T-helper 1 cell treated with Interleukin-12 subunit alpha and Interleukin-12 subunit beta and Interleukin-4 antibody, amounts not matched to agents 30 μg/mL and 1 μg/mL, for 36 hours (primary cell): Measurements from ENCODE around the gene PLA2G12A.
A peak's percentile ranks its signal among the peaks of the same experiment; 100 is the strongest.

Experiments used
- H3K27ac Mint-ChIP-seq: one replicate; pipeline ENCODE4 v1.8.0; 2021; ENCODE audit warnings: mild to moderate bottlenecking, mixed read lengths
- H3K27me3 Mint-ChIP-seq: one replicate; pipeline ENCODE4 v1.8.0; 2021; ENCODE audit warnings: low read depth, mixed read lengths
- H3K36me3 Mint-ChIP-seq: one replicate; pipeline ENCODE4 v1.8.0; 2021; ENCODE audit warnings: low read depth, mixed read lengths
- H3K4me1 Mint-ChIP-seq: one replicate; pipeline ENCODE4 v1.8.0; 2021; ENCODE audit warnings: low read depth, mixed read lengths
- H3K4me3 Mint-ChIP-seq: one replicate; pipeline ENCODE4 v1.8.0; 2021; ENCODE audit warnings: mild to moderate bottlenecking, moderate library complexity, mixed read lengths
- H3K9me3 Mint-ChIP-seq: one replicate; pipeline ENCODE4 v1.8.0; 2021; ENCODE audit warnings: mixed read lengths

PLA2G12A gene

GRCh38 chr4:109738104-109738872 is 8.4 kb upstream of the PLA2G12A start:
- H3K27ac Mint-ChIP-seq, result no peak overlapping the region
- H3K9me3 Mint-ChIP-seq, result no peaks in the 10 kb centered on the region
- H3K36me3 Mint-ChIP-seq, result no peaks in the 10 kb centered on the region
- H3K27me3 Mint-ChIP-seq, result peaks cover 26% of the 10 kb centered on the region
- H3K4me1 Mint-ChIP-seq, result peaks cover 2% of the 10 kb centered on the region
- no peak overlapping the region for H3K4me3 Mint-ChIP-seq

DNA sequence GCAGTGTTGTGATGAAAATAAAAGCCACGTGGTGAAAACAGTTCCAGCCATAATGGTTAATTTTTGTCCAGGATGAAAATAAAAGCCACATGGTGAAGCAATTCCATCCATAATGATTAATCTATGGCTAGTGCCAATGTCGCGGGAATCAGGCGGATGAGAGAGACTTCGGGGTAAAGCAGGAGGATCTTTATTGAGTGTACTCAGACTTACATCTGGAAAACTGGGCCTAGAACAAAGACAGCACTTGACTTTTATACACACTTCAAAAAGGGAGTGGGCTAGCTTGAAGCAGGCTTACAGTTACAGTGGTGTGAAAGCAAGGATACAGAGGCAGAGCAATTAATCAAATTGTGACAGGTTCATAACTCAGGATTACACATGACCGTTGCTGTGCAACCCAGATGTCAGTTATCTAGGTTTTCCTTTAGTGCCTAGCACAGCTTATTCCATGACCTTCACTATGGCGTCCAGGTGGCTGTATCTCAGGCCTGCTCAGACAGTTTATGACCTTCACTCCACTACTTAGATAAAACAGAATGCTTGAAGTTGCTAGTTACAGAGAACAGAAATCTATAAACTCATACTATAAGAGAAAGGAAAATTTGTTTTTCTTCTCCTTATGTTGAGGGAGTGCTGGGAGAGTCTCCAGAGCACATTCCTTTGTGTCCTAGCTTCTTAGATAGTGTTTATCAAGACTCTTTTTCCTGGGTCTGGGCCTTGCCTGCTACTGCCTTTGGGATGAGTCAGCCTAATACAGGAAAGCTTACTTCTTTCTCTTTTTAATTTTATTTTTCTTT is 5.9 kb upstream of the PLA2G12A start:
- H3K9me3 Mint-ChIP-seq, result no peaks in the 10 kb centered on the region
- peaks cover 11% of the 10 kb centered on the region for H3K27me3 Mint-ChIP-seq
- H3K27ac Mint-ChIP-seq, result no peak overlapping the region
- H3K36me3 Mint-ChIP-seq, result no peaks in the 10 kb centered on the region
- no peak overlapping the region for H3K4me3 Mint-ChIP-seq
- H3K4me1 Mint-ChIP-seq, result peaks cover 3% of the 10 kb centered on the region

DNA sequence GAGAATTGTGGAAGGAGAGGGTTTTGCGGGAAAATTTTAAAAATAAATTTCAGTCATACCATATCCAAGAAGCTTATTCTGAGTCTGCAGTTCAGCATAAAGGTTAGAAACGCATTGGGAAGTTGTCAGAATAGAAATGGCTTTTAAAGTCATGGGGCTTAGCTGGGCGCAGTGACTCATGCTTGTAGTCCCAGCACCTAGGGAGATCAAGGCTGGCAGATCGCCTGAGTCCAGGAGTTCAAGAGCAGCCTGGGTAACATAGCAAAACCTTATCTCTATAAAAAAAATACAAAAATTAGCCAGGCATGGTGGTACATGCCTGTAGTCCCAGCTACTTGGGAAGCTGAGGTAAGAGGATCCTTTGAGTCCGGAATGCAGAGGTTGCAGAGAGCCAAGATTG is 3.9 kb upstream of the PLA2G12A start:
- no peaks in the 10 kb centered on the region for H3K9me3 Mint-ChIP-seq
- no peak overlapping the region for H3K4me3 Mint-ChIP-seq
- no peak overlapping the region for H3K27ac Mint-ChIP-seq
- H3K27me3 Mint-ChIP-seq, result no peaks in the 10 kb centered on the region
- H3K4me1 Mint-ChIP-seq, result peaks cover 12% of the 10 kb centered on the region
- no peaks in the 10 kb centered on the region for H3K36me3 Mint-ChIP-seq

GRCh38 chr4:109730619-109731545 is 1.0 kb upstream of the PLA2G12A start:
- peak overlapping the region; percentile 78 for H3K4me3 Mint-ChIP-seq
- H3K27me3 Mint-ChIP-seq, result no peaks in the 10 kb centered on the region
- no peaks in the 10 kb centered on the region for H3K9me3 Mint-ChIP-seq
- H3K36me3 Mint-ChIP-seq, result peaks cover 6% of the 10 kb centered on the region
- H3K4me1 Mint-ChIP-seq, result peaks cover 18% of the 10 kb centered on the region
- H3K27ac Mint-ChIP-seq, result peak overlapping the region; percentile 50

- H3K4me3 Mint-ChIP-seq, result peak overlapping the region; percentile 84
- H3K9me3 Mint-ChIP-seq, result no peaks in the 10 kb centered on the region
- no peaks in the 10 kb centered on the region for H3K27me3 Mint-ChIP-seq
- H3K27ac Mint-ChIP-seq, result peak overlapping the region; percentile 45
- H3K4me1 Mint-ChIP-seq, result peaks cover 18% of the 10 kb centered on the region
- peaks cover 6% of the 10 kb centered on the region for H3K36me3 Mint-ChIP-seq
These were observed 653 bp downstream of the PLA2G12A start for GRCh38 chr4:109729117-109729717.

- H3K27me3 Mint-ChIP-seq, result no peaks in the 10 kb centered on the region
- H3K9me3 Mint-ChIP-seq, result no peaks in the 10 kb centered on the region
- H3K27ac Mint-ChIP-seq, result no peak overlapping the region
- peaks cover 6% of the 10 kb centered on the region for H3K36me3 Mint-ChIP-seq
- H3K4me1 Mint-ChIP-seq, result peaks cover 18% of the 10 kb centered on the region
- peak overlapping the region; percentile 84 for H3K4me3 Mint-ChIP-seq
These were observed 1.5 kb downstream of the PLA2G12A start for GRCh38 chr4:109728385-109728784.

DNA sequence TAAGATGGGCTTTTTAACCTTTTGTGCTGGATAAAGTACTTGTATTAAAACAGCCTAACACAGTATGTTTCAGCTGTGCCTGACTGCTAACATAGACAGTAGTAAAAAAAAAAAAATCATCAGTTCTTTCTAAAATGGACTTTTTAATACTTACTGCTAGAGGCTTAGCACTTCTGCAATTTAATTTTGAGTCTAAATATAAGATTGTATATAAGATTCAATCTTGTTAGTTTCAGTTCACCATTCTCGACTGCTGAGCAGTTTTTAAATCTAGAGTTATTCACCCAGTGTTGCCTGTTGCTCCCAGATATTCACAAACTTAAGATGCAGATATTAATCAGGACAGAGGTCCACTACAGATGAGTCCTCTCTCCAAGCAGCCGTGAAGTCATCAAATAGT is 6.8 kb downstream of the PLA2G12A start:
- Mint-ChIP-seq H3K36me3 (peaks cover 12% of the 10 kb centered on the region), H3K27ac (no peak overlapping the region), H3K27me3 (no peaks in the 10 kb centered on the region), H3K4me3 (no peak overlapping the region), H3K4me1 (peaks cover 4% of the 10 kb centered on the region), H3K9me3 (no peaks in the 10 kb centered on the region)

- Mint-ChIP-seq H3K27ac (no peak overlapping the region), H3K4me1 (no peaks in the 10 kb centered on the region), H3K27me3 (no peaks in the 10 kb centered on the region)
These were observed 7.5 kb downstream of the PLA2G12A start for GRCh38 chr4:109722357-109722756.

GRCh38 chr4:109721033-109721432 is 8.8 kb downstream of the PLA2G12A start:
- Mint-ChIP-seq H3K36me3 (peaks cover 18% of the 10 kb centered on the region), H3K9me3 (no peaks in the 10 kb centered on the region), H3K4me1 (no peaks in the 10 kb centered on the region), H3K4me3 (no peak overlapping the region), H3K27me3 (no peaks in the 10 kb centered on the region), H3K27ac (no peak overlapping the region)

More at GRCh38 chr4:109722357-109722756, 7.5 kb downstream of the PLA2G12A start:
- Mint-ChIP-seq H3K4me3 (no peak overlapping the region), H3K9me3 (no peaks in the 10 kb centered on the region), H3K36me3 (peaks cover 11% of the 10 kb centered on the region)

- no peak overlapping the region for H3K27ac Mint-ChIP-seq
- no peaks in the 10 kb centered on the region for H3K4me1 Mint-ChIP-seq
- no peaks in the 10 kb centered on the region for H3K27me3 Mint-ChIP-seq
- H3K4me3 Mint-ChIP-seq, result no peak overlapping the region
- peaks cover 18% of the 10 kb centered on the region for H3K36me3 Mint-ChIP-seq
- H3K9me3 Mint-ChIP-seq, result no peaks in the 10 kb centered on the region
These were observed 10.3 kb downstream of the PLA2G12A start for GRCh38 chr4:109719604-109720003.

DNA sequence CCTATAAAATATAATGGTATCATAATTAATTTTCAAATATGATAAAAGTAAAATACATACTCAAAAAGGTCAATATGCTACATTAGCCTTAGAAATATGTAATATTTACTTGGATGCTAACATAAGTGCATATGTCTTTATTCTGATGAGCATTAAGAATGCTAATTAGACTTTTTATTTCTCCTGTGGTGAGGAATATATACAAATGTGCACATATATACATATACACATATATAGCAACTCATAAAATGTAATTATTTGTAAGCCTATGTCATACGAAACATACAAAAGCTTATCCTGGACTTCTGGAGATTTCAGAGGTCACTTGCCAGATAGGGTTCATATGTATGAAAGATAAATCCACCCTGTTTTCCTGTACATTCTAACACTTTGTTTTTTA is 11.1 kb downstream of the PLA2G12A start:
- H3K9me3 Mint-ChIP-seq, result no peaks in the 10 kb centered on the region
- no peaks in the 10 kb centered on the region for H3K27me3 Mint-ChIP-seq
- H3K27ac Mint-ChIP-seq, result no peak overlapping the region
- no peaks in the 10 kb centered on the region for H3K4me1 Mint-ChIP-seq
- H3K36me3 Mint-ChIP-seq, result peaks cover 21% of the 10 kb centered on the region
- H3K4me3 Mint-ChIP-seq, result no peak overlapping the region

GRCh38 chr4:109713500-109713899 is 16.4 kb downstream of the PLA2G12A start:
- no peak overlapping the region for H3K27ac Mint-ChIP-seq
- peaks cover 16% of the 10 kb centered on the region for H3K36me3 Mint-ChIP-seq
- no peak overlapping the region for H3K4me3 Mint-ChIP-seq
- H3K4me1 Mint-ChIP-seq, result no peaks in the 10 kb centered on the region
- no peaks in the 10 kb centered on the region for H3K27me3 Mint-ChIP-seq
- H3K9me3 Mint-ChIP-seq, result no peaks in the 10 kb centered on the region

- H3K27ac Mint-ChIP-seq, result no peak overlapping the region
- no peaks in the 10 kb centered on the region for H3K27me3 Mint-ChIP-seq
- H3K4me3 Mint-ChIP-seq, result no peak overlapping the region
- H3K36me3 Mint-ChIP-seq, result peaks cover 9% of the 10 kb centered on the region
- no peaks in the 10 kb centered on the region for H3K9me3 Mint-ChIP-seq
- H3K4me1 Mint-ChIP-seq, result peaks cover 7% of the 10 kb centered on the region
These were observed 20.9 kb downstream of the PLA2G12A start for GRCh38 chr4:109708990-109709389.

DNA sequence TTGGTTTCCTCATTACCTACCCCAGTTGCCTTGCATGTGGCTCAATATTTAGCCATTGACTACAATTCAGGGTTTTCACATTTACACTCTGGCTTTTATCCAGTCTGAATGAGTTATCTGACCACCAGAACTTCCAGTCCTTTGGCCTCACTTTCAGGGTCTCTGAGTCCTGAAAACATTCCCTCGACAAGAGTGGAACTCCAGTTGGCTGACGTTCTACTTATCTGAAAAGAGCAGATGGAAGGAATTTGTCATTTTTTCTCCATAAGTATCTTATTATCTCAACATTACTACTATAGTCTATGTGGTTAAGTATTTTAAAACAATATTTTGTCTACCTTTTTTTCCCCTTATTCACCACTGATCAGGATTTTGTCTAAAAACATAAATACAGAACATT is 21.4 kb downstream of the PLA2G12A start:
- peaks cover 9% of the 10 kb centered on the region for H3K36me3 Mint-ChIP-seq
- H3K9me3 Mint-ChIP-seq, result no peaks in the 10 kb centered on the region
- no peak overlapping the region for H3K4me3 Mint-ChIP-seq
- peaks cover 13% of the 10 kb centered on the region for H3K4me1 Mint-ChIP-seq
- H3K27me3 Mint-ChIP-seq, result no peaks in the 10 kb centered on the region
- H3K27ac Mint-ChIP-seq, result no peak overlapping the region
